NCI-H2196 treated with DMSO at 0.1 percent for 48 hours (cell line): ENCODE data around the gene RASA1.

ENCODE experiments used
- DNase-seq: peaks from one replicate; lab custom pipeline; 2025; ENCODE audit not compliant: unreplicated experiment; lab: John Stamatoyannopoulos, UW

The RASA1 gene

GRCh38 chr5:87359106-87359505, 91.4 kb downstream of the RASA1 start:
- no peak for DNase-seq

GRCh38 chr5:87360132-87360531, 92.4 kb downstream of the RASA1 start:
- DNase-seq = no peak

DNA sequence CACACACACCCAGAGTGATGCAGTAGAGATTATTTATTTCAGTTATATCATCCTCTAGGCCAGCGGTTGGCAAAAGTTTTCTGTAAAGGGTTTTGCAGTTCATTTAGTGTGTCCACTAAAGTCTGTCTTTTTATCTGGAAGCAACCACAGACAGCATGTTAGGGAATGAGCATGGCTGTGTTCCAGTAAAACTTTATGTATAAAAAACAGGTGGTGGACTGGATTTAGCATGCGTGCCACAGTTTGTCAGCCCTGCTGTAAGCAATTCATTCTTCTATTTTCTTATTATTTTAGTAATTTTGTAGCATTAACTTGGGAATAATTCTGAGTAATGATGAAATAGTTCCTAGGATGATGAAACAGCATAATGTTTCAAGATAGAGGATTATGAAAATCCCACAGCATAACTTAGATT, 93.4 kb downstream of the RASA1 start:
- no peak for DNase-seq

GRCh38 chr5:87361536-87362213, 94.0 kb downstream of the RASA1 start:
- DNase-seq = no peak

- DNase-seq = no peak
Measured at GRCh38 chr5:87367243-87367642, 99.6 kb downstream of the RASA1 start.

DNA sequence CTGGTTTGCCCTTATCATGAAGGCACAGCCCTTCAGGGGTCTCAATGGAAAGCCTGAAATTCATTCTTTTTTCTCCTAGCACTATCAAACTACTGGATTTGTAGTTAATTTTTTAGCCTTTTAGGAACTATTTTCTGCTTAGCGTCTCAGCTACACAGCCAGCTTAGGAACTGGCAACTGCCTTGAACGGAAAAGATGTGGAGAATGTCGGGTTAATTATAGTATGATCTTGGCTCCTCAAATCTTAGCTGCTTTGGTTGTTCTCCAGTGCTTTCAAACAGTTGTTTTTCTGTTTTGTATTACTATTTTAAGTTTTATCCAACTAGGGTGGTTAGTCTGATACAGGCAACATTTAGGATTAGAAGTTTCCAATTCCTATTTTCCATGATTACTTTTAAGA, 100.9 kb downstream of the RASA1 start:
- DNase-seq = no peak

GRCh38 chr5:87369431-87369830, 101.7 kb downstream of the RASA1 start:
- DNase-seq = no peak

GRCh38 chr5:87372705-87373104, 105.0 kb downstream of the RASA1 start:
- no peak for DNase-seq

GRCh38 chr5:87382224-87382623, 114.5 kb downstream of the RASA1 start:
- no peak for DNase-seq

- DNase-seq = no peak
Measured at GRCh38 chr5:87383216-87383615, 115.5 kb downstream of the RASA1 start.

GRCh38 chr5:87385802-87386201, 118.1 kb downstream of the RASA1 start:
- DNase-seq = no peak

- DNase-seq = no peak
Measured at GRCh38 chr5:87388129-87388528, 120.4 kb downstream of the RASA1 start.

- no peak for DNase-seq
Measured at GRCh38 chr5:87389296-87390034, 121.8 kb downstream of the RASA1 start.

DNA sequence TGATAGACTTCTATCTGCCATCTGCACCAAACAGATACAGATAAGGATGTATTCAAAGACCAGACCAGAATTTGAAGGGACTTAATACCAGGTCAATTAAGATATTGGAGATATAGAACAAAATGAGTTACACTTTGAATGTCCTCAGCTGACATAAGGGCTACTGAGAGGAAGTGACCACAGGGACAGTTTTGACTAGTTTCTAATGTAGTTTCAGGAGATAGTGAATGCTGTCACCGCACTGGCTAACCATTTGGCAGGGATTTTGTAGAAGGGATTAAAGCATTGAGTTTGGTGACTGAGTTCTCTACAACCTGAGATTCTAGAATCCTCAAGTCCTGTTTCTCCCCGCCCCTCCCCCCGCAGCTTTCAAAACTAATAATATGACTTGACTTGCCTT, 122.4 kb downstream of the RASA1 start:
- DNase-seq = no peak

DNA sequence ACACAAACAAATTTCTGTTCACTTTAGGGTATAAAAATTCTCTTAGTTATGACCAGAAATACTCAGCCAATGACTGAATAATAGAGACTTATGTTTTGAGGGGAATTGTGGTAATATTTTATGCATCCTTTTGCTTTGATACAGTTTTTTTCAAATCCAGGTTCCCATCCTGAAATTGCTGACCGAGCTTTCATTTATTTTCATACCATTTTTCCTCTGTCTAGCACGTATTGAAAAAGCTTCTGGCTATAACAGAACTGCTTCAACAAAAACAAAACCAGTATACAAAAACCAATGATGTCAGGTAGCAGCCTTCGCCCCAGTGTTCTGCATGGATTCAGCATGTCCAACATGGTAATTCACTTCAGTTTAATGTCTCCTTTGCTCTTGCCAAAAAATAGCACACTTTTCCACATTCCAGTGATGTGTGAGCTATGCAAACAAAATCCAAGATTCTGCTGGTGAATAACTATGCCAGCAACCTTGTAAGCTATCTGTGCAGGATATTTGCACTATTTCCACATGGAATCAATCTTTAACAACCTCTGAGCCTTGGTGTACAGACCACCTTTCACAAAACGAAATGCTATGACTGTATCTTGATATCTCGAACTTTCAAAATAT, 123.0 kb downstream of the RASA1 start:
- DNase-seq = no peak

GRCh38 chr5:87392170-87392569, 124.5 kb downstream of the RASA1 start:
- DNase-seq = no peak

- no peak for DNase-seq
Measured at GRCh38 chr5:87392801-87393200, 125.1 kb downstream of the RASA1 start.

DNA sequence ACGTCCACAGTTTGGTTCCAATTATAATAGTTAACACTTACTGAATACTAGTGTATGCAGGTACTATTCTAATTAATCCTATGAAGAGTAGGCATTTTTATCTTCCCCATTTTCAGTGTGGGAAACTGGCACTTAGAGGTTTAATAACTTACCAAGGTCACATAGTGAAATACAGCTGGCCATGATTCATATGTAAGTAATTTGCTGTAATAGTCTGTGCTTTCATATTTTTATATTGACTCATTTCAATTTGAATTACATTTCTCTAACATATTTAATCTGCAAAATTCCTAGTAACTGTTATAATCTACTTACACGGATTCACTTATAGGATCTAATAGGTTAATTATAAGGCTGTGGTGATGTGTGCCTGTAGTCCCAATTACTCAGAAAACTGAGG, 125.6 kb downstream of the RASA1 start:
- DNase-seq = no peak

- no peak for DNase-seq
Measured at GRCh38 chr5:87394411-87395165, 126.9 kb downstream of the RASA1 start.

DNA sequence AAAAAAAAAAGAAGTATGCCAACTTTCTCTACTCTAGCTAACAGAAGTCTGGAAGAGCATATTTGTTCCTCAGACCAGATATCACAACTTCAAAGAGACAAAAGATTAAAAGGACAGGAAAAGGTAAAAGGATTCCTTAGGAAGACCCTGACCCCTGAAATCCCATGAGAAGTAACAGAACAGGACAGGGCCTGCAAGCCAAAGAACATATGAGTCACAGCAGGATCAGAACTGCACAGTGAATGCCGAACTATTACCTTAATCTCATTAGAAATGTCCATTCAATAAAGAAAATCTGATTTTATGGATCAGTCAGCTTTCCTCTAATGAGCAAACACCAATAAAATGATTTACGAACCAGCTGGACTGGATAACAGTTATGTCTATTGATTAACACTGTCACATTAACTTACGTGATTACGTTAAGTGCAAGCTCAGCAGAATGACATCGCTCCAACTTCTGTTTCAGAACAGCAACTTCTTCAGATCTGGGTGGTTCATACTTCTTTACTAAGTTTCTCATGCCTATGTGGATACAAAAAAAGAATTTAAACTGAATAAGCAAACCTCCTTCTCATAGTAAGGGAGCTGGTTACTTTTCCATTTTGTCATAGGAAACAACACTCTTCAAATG, 131.4 kb downstream of the RASA1 start:
- no peak for DNase-seq

DNA sequence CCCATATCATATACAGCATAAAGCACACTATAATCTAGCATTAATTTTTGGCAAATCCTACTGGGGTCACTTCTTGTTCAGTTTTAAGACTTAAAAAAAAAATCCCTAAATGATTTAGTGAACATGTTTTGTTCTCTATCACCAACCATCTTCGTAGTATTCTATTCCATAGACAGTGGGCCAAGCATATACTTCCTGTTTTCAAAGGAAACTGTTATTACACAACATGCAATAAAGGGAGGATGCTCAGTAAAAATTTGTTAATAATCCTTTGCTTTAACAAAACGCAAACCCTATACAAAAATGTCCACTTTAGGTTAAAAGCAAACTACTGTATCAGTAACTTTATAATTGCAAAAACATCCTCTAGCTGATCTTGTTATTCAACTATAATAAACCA, 132.0 kb downstream of the RASA1 start:
- no peak for DNase-seq
